Measurements from ENCODE around the gene XRN1. TPM values are rescaled to one million over a fixed set of nuclear protein-coding genes. Genes with fewer than 3 reads are reported as not detected.
"Not testable (repeated sequence)": the region's sequence is repeated elsewhere in the genome, so short reads cannot be mapped to it uniquely, and the experiment has no call there.

The XRN1 gene
- total and polyA plus RNA-seq, 5 donors from 2014 or later = 53.5 to 121 (median 81.3) TPM

GRCh38 chr3:142445816-142446254 is 2.0 kb downstream of the XRN1 start:
- peaks cover 12% of the 10 kb centered on the region for H3K36me3 Mint-ChIP-seq
- ATAC-seq (ENCODE audit: low read depth in 2 of 2) (peak in 1 of 2 donors; percentile 11), DNase-seq (peak in 2 of 3 donors; percentile 15 to 71)
- Histone ChIP-seq H3K27me3 (ENCODE audit: control insufficient read depth, insufficient read depth, low read length) (no peaks in the 10 kb centered on the region), H3K4me1 (ENCODE audit: control insufficient read depth, insufficient read depth, low read length, poor library complexity, severe bottlenecking) (peaks cover 42% of the 10 kb centered on the region), H3K36me3 (ENCODE audit: control insufficient read depth, insufficient read depth, low read length) (peaks cover 7% of the 10 kb centered on the region), H3K9me3 (ENCODE audit: control insufficient read depth in 2 of 2, low read length in 2 of 2) (no peaks in the 10 kb centered on the region), H3K27ac (ENCODE audit: insufficient read depth, low read length, poor library complexity, severe bottlenecking) (peak overlapping the region; percentile 98), H3K4me3 (ENCODE audit: low read depth, low read length) (peak overlapping the region; percentile 99)
- H3K4me1 Mint-ChIP-seq = peaks cover 41 to 72% (median 58%) of the 10 kb centered on the region in 4 donors
- no peaks in the 10 kb centered on the region for H3K9me3 Mint-ChIP-seq
- H3K27ac Mint-ChIP-seq = peak overlapping the region; percentile 97 to 100 (median 100)
- H3K4me3 Mint-ChIP-seq = peak overlapping the region; percentile 92 to 99 (median 99)
- H3K27me3 Mint-ChIP-seq = no peaks in the 10 kb centered on the region

GRCh38 chr3:142444343-142444742 is 3.5 kb downstream of the XRN1 start:
- no peak for DNase-seq
- H3K27ac Mint-ChIP-seq = peak overlapping the region in 1 of 3 donors; percentile 64

GRCh38 chr3:142443060-142443459 is 4.8 kb downstream of the XRN1 start:
- Mint-ChIP-seq H3K36me3 (peaks cover 11% of the 10 kb centered on the region), H3K4me3 (peak overlapping the region in 2 of 4 donors; percentile 7 to 41), H3K4me1 (peaks cover 50 to 88% (median 67%) of the 10 kb centered on the region in 4 donors)
- DNase-seq; H3K27me3 ChIP-seq (ENCODE audit: control insufficient read depth, insufficient read depth, low read length); ATAC-seq (ENCODE audit: low read depth in 2 of 2); H3K9me3 ChIP-seq (ENCODE audit: control insufficient read depth in 2 of 2, low read length in 2 of 2); H3K4me3 ChIP-seq (ENCODE audit: low read depth, low read length); H3K36me3 ChIP-seq (ENCODE audit: control insufficient read depth, insufficient read depth, low read length); H3K27ac Mint-ChIP-seq; H3K27me3 Mint-ChIP-seq; H3K9me3 Mint-ChIP-seq; H3K27ac ChIP-seq (ENCODE audit: insufficient read depth, low read length, poor library complexity, severe bottlenecking): not testable (repeated sequence)
- peaks cover 36% of the 10 kb centered on the region for H3K4me1 ChIP-seq (ENCODE audit: control insufficient read depth, insufficient read depth, low read length, poor library complexity, severe bottlenecking)

More at GRCh38 chr3:142444343-142444742, 3.5 kb downstream of the XRN1 start:
- no peaks in the 10 kb centered on the region for H3K27me3 ChIP-seq (ENCODE audit: control insufficient read depth, insufficient read depth, low read length)
- peak overlapping the region in 3 of 4 donors; percentile 42 to 82 (median 76) for H3K4me3 Mint-ChIP-seq
- peaks cover 43 to 83% (median 63%) of the 10 kb centered on the region in 4 donors for H3K4me1 Mint-ChIP-seq
- no peaks in the 10 kb centered on the region for H3K36me3 ChIP-seq (ENCODE audit: control insufficient read depth, insufficient read depth, low read length)
- no peak for ATAC-seq (ENCODE audit: low read depth in 2 of 2)
- no peaks in the 10 kb centered on the region for H3K9me3 ChIP-seq (ENCODE audit: control insufficient read depth in 2 of 2, low read length in 2 of 2)
- no peaks in the 10 kb centered on the region for H3K9me3 Mint-ChIP-seq
- peaks cover 8% of the 10 kb centered on the region for H3K36me3 Mint-ChIP-seq
- H3K27ac ChIP-seq (ENCODE audit: insufficient read depth, low read length, poor library complexity, severe bottlenecking) = peak overlapping the region; percentile 2
- no peaks in the 10 kb centered on the region for H3K27me3 Mint-ChIP-seq
- H3K4me3 ChIP-seq (ENCODE audit: low read depth, low read length) = peak overlapping the region; percentile 99
- H3K4me1 ChIP-seq (ENCODE audit: control insufficient read depth, insufficient read depth, low read length, poor library complexity, severe bottlenecking) = peaks cover 42% of the 10 kb centered on the region

- not testable (repeated sequence) for H3K27me3 Mint-ChIP-seq; ATAC-seq (ENCODE audit: low read depth in 2 of 2); H3K36me3 Mint-ChIP-seq; H3K27ac ChIP-seq (ENCODE audit: insufficient read depth, low read length, poor library complexity, severe bottlenecking); H3K9me3 ChIP-seq (ENCODE audit: control insufficient read depth in 2 of 2, low read length in 2 of 2); H3K9me3 Mint-ChIP-seq; DNase-seq; H3K27me3 ChIP-seq (ENCODE audit: control insufficient read depth, insufficient read depth, low read length); H3K36me3 ChIP-seq (ENCODE audit: control insufficient read depth, insufficient read depth, low read length); H3K4me3 ChIP-seq (ENCODE audit: low read depth, low read length); H3K4me3 Mint-ChIP-seq
- peaks cover 17% of the 10 kb centered on the region for H3K4me1 ChIP-seq (ENCODE audit: control insufficient read depth, insufficient read depth, low read length, poor library complexity, severe bottlenecking)
- Mint-ChIP-seq H3K27ac (peak overlapping the region in 1 of 3 donors; percentile 16), H3K4me1 (peaks cover 38 to 75% (median 58%) of the 10 kb centered on the region in 4 donors)
Measured at GRCh38 chr3:142439499-142440220, 8.2 kb downstream of the XRN1 start.

GRCh38 chr3:142438096-142438495 is 9.7 kb downstream of the XRN1 start:
- not testable (repeated sequence) for H3K4me3 ChIP-seq (ENCODE audit: low read depth, low read length); H3K27ac ChIP-seq (ENCODE audit: insufficient read depth, low read length, poor library complexity, severe bottlenecking); H3K9me3 ChIP-seq (ENCODE audit: control insufficient read depth in 2 of 2, low read length in 2 of 2); H3K27ac Mint-ChIP-seq; H3K27me3 ChIP-seq (ENCODE audit: control insufficient read depth, insufficient read depth, low read length); H3K36me3 Mint-ChIP-seq; DNase-seq; H3K9me3 Mint-ChIP-seq; H3K27me3 Mint-ChIP-seq; H3K4me1 ChIP-seq (ENCODE audit: control insufficient read depth, insufficient read depth, low read length, poor library complexity, severe bottlenecking); ATAC-seq (ENCODE audit: low read depth in 2 of 2)
- Mint-ChIP-seq H3K4me3 (peak overlapping the region in 1 of 4 donors; percentile 11), H3K4me1 (peaks cover 35 to 65% (median 51%) of the 10 kb centered on the region in 4 donors)
- peaks cover 12% of the 10 kb centered on the region for H3K36me3 ChIP-seq (ENCODE audit: control insufficient read depth, insufficient read depth, low read length)

GRCh38 chr3:142436951-142437585 is 10.8 kb downstream of the XRN1 start:
- Histone ChIP-seq H3K27me3 (ENCODE audit: control insufficient read depth, insufficient read depth, low read length) (no peaks in the 10 kb centered on the region), H3K27ac (ENCODE audit: insufficient read depth, low read length, poor library complexity, severe bottlenecking) (no peak overlapping the region), H3K4me3 (ENCODE audit: low read depth, low read length) (no peak overlapping the region), H3K36me3 (ENCODE audit: control insufficient read depth, insufficient read depth, low read length) (peaks cover 18% of the 10 kb centered on the region), H3K9me3 (ENCODE audit: control insufficient read depth in 2 of 2, low read length in 2 of 2) (no peaks in the 10 kb centered on the region), H3K4me1 (ENCODE audit: control insufficient read depth, insufficient read depth, low read length, poor library complexity, severe bottlenecking) (peaks cover 7% of the 10 kb centered on the region)
- peaks cover 8% of the 10 kb centered on the region for H3K36me3 Mint-ChIP-seq
- DNase-seq = no peak
- peaks cover 37 to 61% (median 50%) of the 10 kb centered on the region in 4 donors for H3K4me1 Mint-ChIP-seq
- H3K27ac Mint-ChIP-seq = peak overlapping the region in 2 of 3 donors; percentile 2 to 18
- no peaks in the 10 kb centered on the region for H3K9me3 Mint-ChIP-seq
- no peaks in the 10 kb centered on the region for H3K27me3 Mint-ChIP-seq
- peak overlapping the region in 3 of 4 donors; percentile 3 for H3K4me3 Mint-ChIP-seq
- no peak for ATAC-seq (ENCODE audit: low read depth in 2 of 2)

GRCh38 chr3:142434503-142434902 is 13.3 kb downstream of the XRN1 start:
- DNase-seq = no peak
- Mint-ChIP-seq H3K36me3 (peaks cover 23% of the 10 kb centered on the region), H3K9me3 (no peaks in the 10 kb centered on the region), H3K27ac (no peak overlapping the region), H3K4me3 (no peak overlapping the region), H3K4me1 (peaks cover 35 to 52% (median 48%) of the 10 kb centered on the region in 4 donors), H3K27me3 (no peaks in the 10 kb centered on the region)
- no peak overlapping the region for H3K27ac ChIP-seq (ENCODE audit: insufficient read depth, low read length, poor library complexity, severe bottlenecking)
- peaks cover 38% of the 10 kb centered on the region for H3K36me3 ChIP-seq (ENCODE audit: control insufficient read depth, insufficient read depth, low read length)
- peaks cover 7% of the 10 kb centered on the region for H3K4me1 ChIP-seq (ENCODE audit: control insufficient read depth, insufficient read depth, low read length, poor library complexity, severe bottlenecking)
- no peaks in the 10 kb centered on the region for H3K27me3 ChIP-seq (ENCODE audit: control insufficient read depth, insufficient read depth, low read length)
- ATAC-seq (ENCODE audit: low read depth in 2 of 2) = no peak
- H3K4me3 ChIP-seq (ENCODE audit: low read depth, low read length) = no peak overlapping the region
- no peaks in the 10 kb centered on the region for H3K9me3 ChIP-seq (ENCODE audit: control insufficient read depth in 2 of 2, low read length in 2 of 2)
